H9 (cell line): Measurements from ENCODE around the gene HEATR5A. TPM values are rescaled to one million over a fixed set of nuclear protein-coding genes. Genes with fewer than 3 reads are reported as not detected.

Source experiments
- DNase-seq: peaks from one replicate; pipeline ENCODE4 v3.0.0-alpha.2; 2017
- H2AFZ ChIP-seq: one replicate; pipeline ENCODE4 v1.6.1; 2013; ENCODE audit warnings: mild to moderate bottlenecking, low read length, control low read depth, moderate library complexity
- H2AK5ac ChIP-seq: 2 replicates; pipeline ENCODE4 v1.6.1; 2013; ENCODE audit warnings: low read length, control low read depth, mixed read lengths; ENCODE audit not compliant: insufficient read length
- H2BK120ac ChIP-seq: one replicate; pipeline ENCODE4 v1.6.1; 2013; ENCODE audit warnings: low read depth, mild to moderate bottlenecking, low read length, control low read depth, inconsistent platforms; ENCODE audit not compliant: poor library complexity, severe bottlenecking
- H2BK12ac ChIP-seq: 2 replicates; pipeline ENCODE4 v1.6.1; 2013; ENCODE audit warnings: low read length, control low read depth, mixed read lengths, low read depth; ENCODE audit not compliant: insufficient read length
- H2BK15ac ChIP-seq: 2 replicates; pipeline ENCODE4 v1.6.1; 2013; ENCODE audit warnings: low read depth, low read length, control low read depth
- H2BK20ac ChIP-seq: one replicate; pipeline ENCODE4 v1.6.1; 2013; ENCODE audit warnings: low read depth, mild to moderate bottlenecking, low read length, control low read depth, inconsistent platforms; ENCODE audit not compliant: poor library complexity, severe bottlenecking
- H2BK5ac ChIP-seq: 2 replicates; pipeline ENCODE4 v1.6.1; 2013; ENCODE audit warnings: low read length, control low read depth, mixed read lengths; ENCODE audit not compliant: insufficient read length
- H3K14ac ChIP-seq: 2 replicates; pipeline ENCODE4 v1.6.1; 2013; ENCODE audit warnings: low read length, control low read depth; ENCODE audit not compliant: insufficient read depth
- H3K18ac ChIP-seq: 2 replicates; pipeline ENCODE4 v1.6.1; 2013; ENCODE audit warnings: low read depth, mild to moderate bottlenecking, mixed read lengths, low read length, control low read depth; ENCODE audit not compliant: insufficient read length
- H3K23ac ChIP-seq: 2 replicates; pipeline ENCODE4 v1.6.1; 2013; ENCODE audit warnings: low read length, control low read depth, mixed read lengths, low read depth; ENCODE audit not compliant: insufficient read length
- H3K23me2 ChIP-seq: 2 replicates; pipeline ENCODE4 v1.6.1; 2013; ENCODE audit warnings: low read depth, mild to moderate bottlenecking, mixed read lengths, low read length, control low read depth; ENCODE audit not compliant: insufficient read length, poor library complexity, severe bottlenecking
- H3K27ac ChIP-seq: 2 replicates; pipeline ENCODE4 v1.5.1; 2013; ENCODE audit warnings: low read length, control low read depth, mixed read lengths, low read depth; ENCODE audit not compliant: insufficient read length
- H3K27me3 ChIP-seq: 2 replicates; pipeline ENCODE4 v1.6.1; 2013; ENCODE audit warnings: low read length, control low read depth, inconsistent platforms; ENCODE audit not compliant: insufficient read depth
- H3K4ac ChIP-seq: 2 replicates; pipeline ENCODE4 v1.6.1; 2013; ENCODE audit warnings: low read depth, mild to moderate bottlenecking, control low read depth, inconsistent platforms, low read length, moderate library complexity
- H3K4me1 ChIP-seq: 2 replicates; pipeline ENCODE4 v1.6.1; 2013; ENCODE audit warnings: low read length, control low read depth, inconsistent platforms; ENCODE audit not compliant: insufficient read depth
- H3K4me2 ChIP-seq: 2 replicates; pipeline ENCODE4 v1.6.1; 2013; ENCODE audit warnings: low read length, control low read depth, mixed read lengths; ENCODE audit not compliant: insufficient read length, insufficient read depth
- H3K56ac ChIP-seq: 2 replicates; pipeline ENCODE4 v1.6.1; 2013; ENCODE audit warnings: low read depth, mild to moderate bottlenecking, mixed read lengths, low read length, control low read depth; ENCODE audit not compliant: insufficient read length
- H3K79me1 ChIP-seq: 2 replicates; pipeline ENCODE4 v1.6.1; 2013; ENCODE audit warnings: low read depth, mild to moderate bottlenecking, moderate library complexity, low read length, control low read depth, inconsistent platforms; ENCODE audit not compliant: insufficient read depth, poor library complexity, severe bottlenecking
- H3K79me2 ChIP-seq: 2 replicates; pipeline ENCODE4 v1.6.1; 2013; ENCODE audit warnings: low read length, control low read depth, inconsistent platforms; ENCODE audit not compliant: insufficient read depth
- H3K9ac ChIP-seq: 2 replicates; pipeline ENCODE4 v1.6.1; 2013; ENCODE audit warnings: low read length, control low read depth, mixed read lengths; ENCODE audit not compliant: insufficient read length; ENCODE audit errors: extremely low read depth
- H3K9me3 ChIP-seq: one replicate; pipeline ENCODE4 v1.6.1; 2013; ENCODE audit warnings: low read depth, low read length, inconsistent platforms; ENCODE audit not compliant: control insufficient read depth
- H3T11ph ChIP-seq: one replicate; pipeline ENCODE4 v1.6.1; 2013; ENCODE audit warnings: mild to moderate bottlenecking, low read length, control low read depth, inconsistent platforms
- H4K20me1 ChIP-seq: one replicate; pipeline ENCODE4 v1.6.1; 2013; ENCODE audit not compliant: control insufficient read depth, insufficient read length, insufficient read depth
- H4K5ac ChIP-seq: 2 replicates; pipeline ENCODE4 v1.6.1; 2013; ENCODE audit warnings: low read depth, mild to moderate bottlenecking, mixed read lengths, low read length, control low read depth; ENCODE audit not compliant: insufficient read length
- H4K8ac ChIP-seq: replicated peaks from 2 replicates; pipeline ENCODE4 v1.6.1; 2013; ENCODE audit warnings: low read length, control low read depth, mixed read lengths, low read depth; ENCODE audit not compliant: insufficient read length
- H4K91ac ChIP-seq: 2 replicates; pipeline ENCODE4 v1.6.1; 2013; ENCODE audit warnings: low read depth, mild to moderate bottlenecking, moderate library complexity, mixed read lengths, low read length, control low read depth; ENCODE audit not compliant: insufficient read length
- H3K27ac Mint-ChIP-seq, 3 experiments: 2 replicates in 2 of 3; 3 replicates in 1 of 3; pipeline ENCODE4 v1.8.0; 2020 to 2021; ENCODE audit warnings: mixed read lengths in 3 of 3, mild to moderate bottlenecking in 1 of 3, moderate library complexity in 1 of 3
- H3K27me3 Mint-ChIP-seq: 2 replicates; pipeline ENCODE4 v1.8.0; 2021; ENCODE audit warnings: low read depth, mild to moderate bottlenecking, moderate library complexity, mixed read lengths
- H3K36me3 Mint-ChIP-seq, 3 experiments: 2 replicates in 2 of 3; 3 replicates in 1 of 3; pipeline ENCODE4 v1.8.0; 2020 to 2021; ENCODE audit warnings: low read depth in 3 of 3, mixed read lengths in 3 of 3; ENCODE audit not compliant: insufficient read depth in 1 of 3
- H3K4me1 Mint-ChIP-seq, 2 experiments: 2 replicates each; pipeline ENCODE4 v1.8.0; 2020; ENCODE audit warnings: mixed read lengths in 2 of 2
- H3K4me3 Mint-ChIP-seq, 2 experiments: 2 replicates in 1 of 2; 3 replicates in 1 of 2; pipeline ENCODE4 v1.8.0; 2020 to 2021; ENCODE audit warnings: mild to moderate bottlenecking in 2 of 2, mixed read lengths in 2 of 2, moderate library complexity in 1 of 2
- H3K9me3 Mint-ChIP-seq, 2 experiments: 2 replicates in 1 of 2; 3 replicates in 1 of 2; pipeline ENCODE4 v1.8.0; 2020; ENCODE audit warnings: mild to moderate bottlenecking in 2 of 2, mixed read lengths in 2 of 2, moderate library complexity in 1 of 2
- CTCF ChIP-seq: fragments of 200-600 bp; sonication (generic); conservative IDR thresholded peaks from 3 replicates; pipeline ENCODE4 v1.8.0; 2021; ENCODE audit warnings: antibody characterized with exemption, mild to moderate bottlenecking
- WGBS: extraction: QIAGEN DNeasy Blood & Tissue Kit; methylation state at CpG from one replicate; pipeline ENCODE4 v1.1.7; 2013; ENCODE audit warnings: missing lambda C conversion rate, low lambda C conversion rate, mixed read lengths; ENCODE audit not compliant: insufficient read length; ENCODE audit errors: extremely low coverage; 5-methylcytosine and 5-hydroxymethylcytosine counted together
- total RNA-seq: library from RNA; stranded (reverse); gene quantifications from 2 replicates; pipeline ENCODE4 v1.2.1, GENCODE V29; 2021

Gene HEATR5A
- total RNA-seq, 1 experiment from 2014 or later, result 21.2 TPM

DNA sequence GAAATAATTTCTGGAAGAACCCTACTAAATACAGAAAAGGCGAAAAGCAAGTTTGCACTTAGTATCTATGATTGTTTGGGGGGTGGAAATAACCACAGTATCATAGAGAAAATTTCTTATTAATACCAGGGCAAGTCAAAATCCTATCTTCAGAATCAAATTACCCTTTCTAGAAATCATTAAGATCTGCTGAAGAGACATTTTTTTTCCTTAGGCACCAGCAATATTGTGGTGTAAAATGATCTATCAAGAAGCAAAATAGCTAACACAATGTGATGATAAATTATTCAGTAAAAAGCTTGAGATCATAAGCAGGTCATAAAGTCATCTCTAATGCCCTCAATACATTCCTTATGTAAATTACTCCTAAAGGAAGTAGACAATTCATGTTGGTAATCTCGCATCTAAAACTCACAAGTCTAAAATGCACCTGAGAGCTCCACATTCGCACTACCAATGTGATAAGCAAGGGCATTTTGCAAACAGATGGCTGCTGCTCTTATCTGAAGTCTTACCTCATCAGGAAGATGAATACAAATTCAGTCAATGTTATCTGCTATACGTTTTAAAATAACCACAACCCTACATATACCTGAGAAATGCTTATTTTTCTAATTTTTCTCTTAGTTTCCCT is 14.6 kb downstream of the HEATR5A start:
- TF ChIP-seq CTCF, result no peak
- DNase-seq, result no peak
- Mint-ChIP-seq H3K4me1 (peaks cover 2 to 6% of the 10 kb centered on the region in 2 experiments; a peak in 2 of 4 replicates), H3K36me3 (peaks cover 5 to 7% (median 6%) of the 10 kb centered on the region in 3 experiments; a peak in 6 of 7 replicates), H3K27ac (no peak overlapping the region), H3K27me3 (no peaks in the 10 kb centered on the region), H3K9me3 (no peaks in the 10 kb centered on the region), H3K4me3 (no peak overlapping the region)
- Histone ChIP-seq H2BK20ac (no peak overlapping the region), H2BK12ac (no peak overlapping the region), H3K23ac (no peak overlapping the region), H3K79me1 (peaks cover 3% of the 10 kb centered on the region), H2AK5ac (no peak overlapping the region), H3K9me3 (no peaks in the 10 kb centered on the region), H3K18ac (no peak overlapping the region), H3K4me1 (no peaks in the 10 kb centered on the region; the same call in 1 of the 2 replicates), H2BK15ac (no peak overlapping the region), H4K20me1 (no peaks in the 10 kb centered on the region), H2AFZ (no peak overlapping the region), H4K8ac (no peak overlapping the region), H2BK120ac (no peak overlapping the region), H2BK5ac (no peak overlapping the region), H3K79me2 (0 out of 2 replicates have a peak, but pooled peaks cover 2% of the 10 kb centered on the region), H3K4me2 (no peak overlapping the region), H3K27ac (no peak overlapping the region), H3K27me3 (no peaks in the 10 kb centered on the region), H3T11ph (no peak overlapping the region), H3K4ac (no peak overlapping the region), H3K14ac (no peak overlapping the region), H4K5ac (no peak overlapping the region), H3K56ac (no peak overlapping the region), H3K9ac (no peak overlapping the region), H3K23me2 (no peaks in the 10 kb centered on the region), H4K91ac (no peak overlapping the region)
- no CpG with 5 or more reads among the region's 4 CpGs for WGBS
